ENCODE results near the gene FAM131B.

Gene FAM131B

GRCh38 chr7:143320620-143321019 is 41.9 kb downstream of the FAM131B start:
- no peak for DNase-seq

- DNase-seq: no peak
Measured at GRCh38 chr7:143318661-143319060, 43.9 kb downstream of the FAM131B start.

GRCh38 chr7:143316492-143316891 is 46.0 kb downstream of the FAM131B start:
- DNase-seq: no peak

- no peak for DNase-seq
Measured at GRCh38 chr7:143315776-143316175, 46.7 kb downstream of the FAM131B start, which contains the start of gene CLCN1. TSS of gene CLCN1 (plus strand) at chr7:143316111. CDS start at chr7:143316213, 102 bp downstream.

GRCh38 chr7:143314127-143314526 is 48.4 kb downstream of the FAM131B start:
- DNase-seq: no peak

- no peak for DNase-seq
Measured at GRCh38 chr7:143308632-143309031, 53.9 kb downstream of the FAM131B start.

- DNase-seq: no peak
Measured at GRCh38 chr7:143305423-143306070, 57.0 kb downstream of the FAM131B start.

- no peak for DNase-seq
Measured at GRCh38 chr7:143304938-143305337, 57.6 kb downstream of the FAM131B start.

GRCh38 chr7:143303733-143304132 is 58.8 kb downstream of the FAM131B start:
- no peak for DNase-seq
